SK-N-SH (cell line): ENCODE measurements around the gene GALP. TPM values are rescaled to one million over a fixed set of nuclear protein-coding genes. Genes with fewer than 3 reads are reported as not detected.

Experiments
- CTCF ChIA-PET: fragments of 300-600, 350-600 bp; formaldehyde crosslinking; extraction: SDS; loops from one replicate; lab custom pipeline; 2021; lab: Yijun Ruan, JAX
- POLR2A ChIA-PET: fragments of 350-600 bp; sonication (Branson Sonifier 250); formaldehyde crosslinking; extraction: SDS; loops from one replicate; lab custom pipeline; 2020; ENCODE audit warnings: antibody characterized with exemption, inconsistent platforms; lab: Yijun Ruan, JAX
- DNase-seq: peaks from one replicate; pipeline ENCODE4 v3.0.0; 2012
- H2AFZ ChIP-seq: fragments of 200-600 bp; sonication (generic); 2 replicates; pipeline ENCODE4 v1.8.1; 2016; ENCODE audit warnings: antibody characterized with exemption, mild to moderate bottlenecking, low read depth
- H3F3A ChIP-seq: fragments of 200-600 bp; sonication (generic); replicated peaks from 2 replicates; pipeline ENCODE3; 2016; ENCODE audit warnings: antibody characterized with exemption, mild to moderate bottlenecking; ENCODE audit not compliant: insufficient read depth
- H3K27ac ChIP-seq, 2 experiments: fragments of 200-500 bp in 1 of 2; fragments of 200-600 bp in 1 of 2; sonication (Bioruptor generic) in 1 of 2; sonication (generic), shearing (Covaris generic) in 1 of 2; 2 replicates each; pipeline versions ENCODE4 v1.5.1 to v1.6.1; 2014 to 2016; ENCODE audit warnings: low read depth in 2 of 2, inconsistent platforms in 1 of 2, low read length in 1 of 2, mild to moderate bottlenecking in 1 of 2, mixed read lengths in 1 of 2
- H3K27me3 ChIP-seq: fragments of 200-600 bp; sonication (generic), shearing (Covaris generic); 2 replicates; pipeline ENCODE4 v1.6.1; 2016; ENCODE audit warnings: mixed run types; ENCODE audit not compliant: insufficient read depth
- H3K36me3 ChIP-seq, 2 experiments: fragments of 200-500 bp in 1 of 2; fragments of 200-600 bp in 1 of 2; sonication (Bioruptor generic) in 1 of 2; sonication (generic) in 1 of 2; replicated peaks in 1 of 2; 2 replicates each; pipeline versions ENCODE3 to v1.5.1; 2014 to 2016; ENCODE audit warnings: low read length in 1 of 2, mild to moderate bottlenecking in 1 of 2; ENCODE audit not compliant: insufficient read depth in 2 of 2, control insufficient read depth in 1 of 2
- H3K4me1 ChIP-seq, 2 experiments: fragments of 200-500 bp in 1 of 2; fragments of 200-600 bp in 1 of 2; sonication (Bioruptor generic) in 1 of 2; sonication (generic), shearing (Covaris generic) in 1 of 2; 2 replicates each; pipeline versions ENCODE4 v1.5.1 to v1.6.1; 2014 to 2016; ENCODE audit warnings: low read depth in 1 of 2, low read length in 1 of 2, mixed run types in 1 of 2; ENCODE audit not compliant: insufficient read depth in 2 of 2, control insufficient read depth in 1 of 2
- H3K4me2 ChIP-seq: fragments of 200-600 bp; sonication (generic), shearing (Covaris generic); 2 replicates; pipeline ENCODE4 v1.6.1; 2017; ENCODE audit warnings: mixed run types
- H3K4me3 ChIP-seq, 2 experiments: fragments of 200-500 bp in 1 of 2; fragments of 200-600 bp in 1 of 2; sonication (Bioruptor generic) in 1 of 2; sonication (generic), shearing (Covaris generic) in 1 of 2; 2 replicates each; pipeline versions ENCODE4 v1.5.1 to v1.8.1; 2014 to 2016; ENCODE audit warnings: low read depth in 2 of 2, inconsistent platforms in 1 of 2, low read length in 1 of 2, mild to moderate bottlenecking in 1 of 2, mixed read lengths in 1 of 2, moderate library complexity in 1 of 2
- H3K79me2 ChIP-seq: fragments of 200-600 bp; sonication (generic); 2 replicates; pipeline ENCODE4 v1.8.1; 2017; ENCODE audit warnings: mild to moderate bottlenecking; ENCODE audit not compliant: insufficient read depth
- H3K9ac ChIP-seq: fragments of 200-600 bp; sonication (generic); 2 replicates; pipeline ENCODE4 v1.6.1; 2017; ENCODE audit warnings: mixed run types
- H3K9me2 ChIP-seq: fragments of 200-600 bp; sonication (generic); 2 replicates; pipeline ENCODE4 v1.6.1; 2017; ENCODE audit warnings: mixed run types
- H3K9me3 ChIP-seq: fragments of 200-600 bp; sonication (generic); 2 replicates; pipeline ENCODE4 v1.6.1; 2017; ENCODE audit warnings: mixed run types, mild to moderate bottlenecking, moderate library complexity
- H4K20me1 ChIP-seq: fragments of 200-600 bp; sonication (generic); 2 replicates; pipeline ENCODE4 v1.6.1; 2017; ENCODE audit warnings: mild to moderate bottlenecking, mixed run types; ENCODE audit not compliant: insufficient read depth
- EP300 ChIP-seq, 2 experiments: IDR thresholded peaks; 2 replicates each; pipeline versions ENCODE4 v1.4.0 to v1.6.1; 2012; ENCODE audit warnings: borderline replicate concordance in 1 of 2, low read depth in 1 of 2, low read length in 1 of 2
- EZH2phosphoT487 ChIP-seq: fragments of 200-600 bp; sonication (generic); IDR thresholded peaks from 2 replicates; pipeline ENCODE4 v1.6.1; 2017; ENCODE audit warnings: low read depth, mixed run types, mild to moderate bottlenecking, antibody characterized with exemption, moderate library complexity, borderline replicate concordance
- FOSL2 ChIP-seq: IDR thresholded peaks from 2 replicates; pipeline ENCODE4 v1.4.0; 2012; ENCODE audit warnings: low read depth, mild to moderate bottlenecking, moderate library complexity, borderline replicate concordance
- FOXJ3 ChIP-seq: sonication (generic); formaldehyde crosslinking; IDR thresholded peaks from 2 replicates; pipeline ENCODE4 v1.5.1; 2020; ENCODE audit warnings: mild to moderate bottlenecking, missing genetic modification reagents
- FOXM1 ChIP-seq: IDR thresholded peaks from 2 replicates; pipeline ENCODE4 v1.4.0; 2012; ENCODE audit warnings: low read depth, mild to moderate bottlenecking
- GABPA ChIP-seq: IDR thresholded peaks from 2 replicates; pipeline ENCODE4 v1.4.0; 2012; ENCODE audit warnings: low read depth, mild to moderate bottlenecking
- JUND ChIP-seq: IDR thresholded peaks from 2 replicates; pipeline ENCODE4 v1.4.0; 2012
- MEF2A ChIP-seq: IDR thresholded peaks from 2 replicates; pipeline ENCODE4 v1.4.0; 2012; ENCODE audit warnings: low read depth, borderline replicate concordance
- MXI1 ChIP-seq: IDR thresholded peaks from 2 replicates; pipeline ENCODE4 v1.6.1; 2012; ENCODE audit warnings: mild to moderate bottlenecking, low read depth, low read length, improper control_type of control experiment
- NFIC ChIP-seq: IDR thresholded peaks from 2 replicates; pipeline ENCODE4 v1.4.0; 2012; ENCODE audit warnings: borderline replicate concordance
- NRF1 ChIP-seq: IDR thresholded peaks from 2 replicates; pipeline ENCODE4 v1.6.1; 2012; ENCODE audit warnings: low read depth, mild to moderate bottlenecking, low read length
- POLR2AphosphoS5 ChIP-seq: IDR thresholded peaks from 2 replicates; pipeline ENCODE4 v1.6.1; 2012; ENCODE audit warnings: low read depth, low read length
- RCOR1 ChIP-seq: fragments of 150-350 bp; IDR thresholded peaks from 2 replicates; pipeline ENCODE4 v1.6.1; 2017; ENCODE audit warnings: antibody characterized with exemption, low read length
- RXRA ChIP-seq: IDR thresholded peaks from 2 replicates; pipeline ENCODE4 v1.4.0; 2012; ENCODE audit warnings: low read depth, mild to moderate bottlenecking, borderline replicate concordance
- TAF1 ChIP-seq: IDR thresholded peaks from 2 replicates; pipeline ENCODE4 v1.6.1; 2012; ENCODE audit warnings: low read depth, mild to moderate bottlenecking, low read length, moderate library complexity, borderline replicate concordance
- TCF12 ChIP-seq: IDR thresholded peaks from 2 replicates; pipeline ENCODE4 v1.4.0; 2012
- YY1 ChIP-seq: IDR thresholded peaks from 2 replicates; pipeline ENCODE4 v1.4.0; 2012; ENCODE audit warnings: low read depth, mild to moderate bottlenecking
- WGBS: methylation state at CpG from one replicate; pipeline ENCODE4 v1.1.6; 2017; ENCODE audit warnings: low lambda C conversion rate; 5-methylcytosine and 5-hydroxymethylcytosine counted together
- polyA plus RNA-seq, 3 experiments: library from polyadenylated mRNA; depleted of rRNA; stranded (reverse); fragments of >200 nt; gene quantifications; 2 replicates each; pipeline ENCODE4 v1.2.3, GENCODE V29; 2012
- TF ChIP-seq, protein P1 (sequence below): IDR thresholded peaks from 2 replicates; pipeline ENCODE4 v1.6.1; 2012; ENCODE audit warnings: mild to moderate bottlenecking, low read depth, low read length, moderate library complexity
- TF ChIP-seq, protein P2 (sequence below): IDR thresholded peaks from 2 replicates; pipeline ENCODE4; 2012
- TF ChIP-seq, protein P3 (sequence below): fragments of 200-600 bp; sonication (generic); IDR thresholded peaks from 2 replicates; pipeline ENCODE4 v1.6.1; 2017; ENCODE audit warnings: antibody characterized with exemption, mild to moderate bottlenecking, moderate library complexity
- TF ChIP-seq, protein P4 (sequence below): IDR thresholded peaks from 2 replicates; pipeline ENCODE4 v1.4.0; 2012; ENCODE audit warnings: low read depth, borderline replicate concordance
- TF ChIP-seq, protein P5 (sequence below): fragments of 150-350 bp; IDR thresholded peaks from 2 replicates; pipeline ENCODE4 v1.6.1; 2017; ENCODE audit warnings: antibody characterized with exemption, low read length, low read depth, borderline replicate concordance

Gene GALP
- polyA plus RNA-seq, 1 of the 3 experiments (the other 2 are of a cell fraction) = not detected

DNA sequence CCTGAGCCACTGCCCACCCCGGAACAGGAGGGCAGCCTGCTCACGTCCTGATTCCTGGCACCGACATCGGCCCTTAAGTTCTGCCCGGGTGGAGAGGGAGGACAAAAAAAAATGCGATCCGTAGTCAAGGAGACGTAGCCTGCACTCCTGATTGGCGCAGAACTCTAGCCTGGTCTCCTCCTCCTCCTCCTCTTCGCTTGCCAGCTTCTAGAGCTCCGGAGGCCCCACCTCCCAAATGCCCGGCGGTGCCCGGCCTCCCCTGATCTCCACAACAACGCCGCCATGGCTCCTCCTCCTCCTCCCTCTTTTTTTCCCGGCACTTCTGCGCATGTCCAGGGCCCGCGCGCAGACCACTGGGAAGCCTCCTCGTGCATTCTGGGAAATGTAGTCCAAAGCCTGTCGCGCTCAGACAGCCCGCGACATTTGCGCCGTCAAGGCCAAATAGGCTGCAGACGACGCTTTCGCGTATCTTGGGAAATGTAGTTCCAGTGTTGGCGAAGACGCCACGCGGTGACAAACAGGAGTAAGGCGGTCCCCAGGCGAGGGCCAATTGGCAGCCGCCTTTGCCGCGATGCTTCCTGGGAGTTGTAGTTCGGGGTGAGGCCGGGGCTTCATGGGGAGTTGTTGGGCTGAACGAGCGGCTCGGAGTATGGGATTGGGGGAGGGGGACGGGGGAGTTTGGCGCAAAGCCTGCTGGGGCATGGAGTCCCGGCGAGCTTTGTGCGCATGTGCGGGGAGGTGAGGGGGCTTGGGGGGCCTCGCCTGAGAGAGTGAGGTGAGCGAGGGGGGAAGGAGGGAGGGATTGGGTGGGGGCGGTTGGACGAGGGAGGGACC lies 35.0 kb upstream of the GALP start, which contains the start of gene ZNF444:
ZNF444 (plus strand) TSS at position 705 of the 834 bp plus-strand sequence. CDS start 5,625 bp downstream, outside the sequence.
- under 1% methylated on average over 38 of the region's 56 CpGs for WGBS
- Histone ChIP-seq H3F3A (no peaks in the 10 kb centered on the region), H3K9me2 (no peaks in the 10 kb centered on the region), H3K36me3 (peaks cover 0 to 3% of the 10 kb centered on the region in 2 experiments), H3K79me2 (peaks cover 34% of the 10 kb centered on the region), H3K4me3 (peak within 1 kb of the TSS; percentile 63 to 68), H3K27ac (peak within 1 kb of the TSS; percentile 80 to 83), H3K27me3 (no peaks in the 10 kb centered on the region), H4K20me1 (no peaks in the 10 kb centered on the region), H3K4me1 (peaks cover 7 to 21% of the 10 kb centered on the region in 2 experiments; a peak in 3 of 4 replicates), H2AFZ (peak within 1 kb of the TSS; percentile 88), H3K9me3 (no peaks in the 10 kb centered on the region), H3K9ac (peak within 1 kb of the TSS; percentile 72), H3K4me2 (peak within 1 kb of the TSS; percentile 88)
- DNase-seq = peak; percentile 96
- ChIA-PET POLR2A (interaction anchor here (0.7 to 2.5 kb wide), 2 partner anchors 20 to 21 kb away, joined by 3 to 8 read pairs; no protein-coding TSS in a partner anchor), CTCF (interaction anchor here (0.9 to 1.5 kb wide), 4 partner anchors 9 to 64 kb away, joined by 3 to 4 read pairs (median 3); no protein-coding TSS in a partner anchor)
- TF ChIP-seq, protein P1, sequence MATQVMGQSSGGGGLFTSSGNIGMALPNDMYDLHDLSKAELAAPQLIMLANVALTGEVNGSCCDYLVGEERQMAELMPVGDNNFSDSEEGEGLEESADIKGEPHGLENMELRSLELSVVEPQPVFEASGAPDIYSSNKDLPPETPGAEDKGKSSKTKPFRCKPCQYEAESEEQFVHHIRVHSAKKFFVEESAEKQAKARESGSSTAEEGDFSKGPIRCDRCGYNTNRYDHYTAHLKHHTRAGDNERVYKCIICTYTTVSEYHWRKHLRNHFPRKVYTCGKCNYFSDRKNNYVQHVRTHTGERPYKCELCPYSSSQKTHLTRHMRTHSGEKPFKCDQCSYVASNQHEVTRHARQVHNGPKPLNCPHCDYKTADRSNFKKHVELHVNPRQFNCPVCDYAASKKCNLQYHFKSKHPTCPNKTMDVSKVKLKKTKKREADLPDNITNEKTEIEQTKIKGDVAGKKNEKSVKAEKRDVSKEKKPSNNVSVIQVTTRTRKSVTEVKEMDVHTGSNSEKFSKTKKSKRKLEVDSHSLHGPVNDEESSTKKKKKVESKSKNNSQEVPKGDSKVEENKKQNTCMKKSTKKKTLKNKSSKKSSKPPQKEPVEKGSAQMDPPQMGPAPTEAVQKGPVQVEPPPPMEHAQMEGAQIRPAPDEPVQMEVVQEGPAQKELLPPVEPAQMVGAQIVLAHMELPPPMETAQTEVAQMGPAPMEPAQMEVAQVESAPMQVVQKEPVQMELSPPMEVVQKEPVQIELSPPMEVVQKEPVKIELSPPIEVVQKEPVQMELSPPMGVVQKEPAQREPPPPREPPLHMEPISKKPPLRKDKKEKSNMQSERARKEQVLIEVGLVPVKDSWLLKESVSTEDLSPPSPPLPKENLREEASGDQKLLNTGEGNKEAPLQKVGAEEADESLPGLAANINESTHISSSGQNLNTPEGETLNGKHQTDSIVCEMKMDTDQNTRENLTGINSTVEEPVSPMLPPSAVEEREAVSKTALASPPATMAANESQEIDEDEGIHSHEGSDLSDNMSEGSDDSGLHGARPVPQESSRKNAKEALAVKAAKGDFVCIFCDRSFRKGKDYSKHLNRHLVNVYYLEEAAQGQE = no peak
- TF ChIP-seq MEF2A = no peak
- no peak for TF ChIP-seq FOSL2
- peak; percentile 45; the same call in 1 of the 2 replicates for TF ChIP-seq MXI1
- peak; percentile 88 for TF ChIP-seq YY1
- TF ChIP-seq, protein P2, sequence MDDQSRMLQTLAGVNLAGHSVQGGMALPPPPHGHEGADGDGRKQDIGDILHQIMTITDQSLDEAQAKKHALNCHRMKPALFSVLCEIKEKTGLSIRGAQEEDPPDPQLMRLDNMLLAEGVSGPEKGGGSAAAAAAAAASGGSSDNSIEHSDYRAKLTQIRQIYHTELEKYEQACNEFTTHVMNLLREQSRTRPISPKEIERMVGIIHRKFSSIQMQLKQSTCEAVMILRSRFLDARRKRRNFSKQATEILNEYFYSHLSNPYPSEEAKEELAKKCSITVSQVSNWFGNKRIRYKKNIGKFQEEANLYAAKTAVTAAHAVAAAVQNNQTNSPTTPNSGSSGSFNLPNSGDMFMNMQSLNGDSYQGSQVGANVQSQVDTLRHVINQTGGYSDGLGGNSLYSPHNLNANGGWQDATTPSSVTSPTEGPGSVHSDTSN = no peak; the same call in 1 of the 2 replicates
- TF ChIP-seq EP300 (IDR thresholded peaks at IDR 0.05; ENCODE audit: borderline replicate concordance in 1 of 2, low read depth in 1 of 2, low read length in 1 of 2) = no peak; a peak in 1 of 4 replicates
- TF ChIP-seq NRF1 = peak; percentile 84
- peak; percentile 72 for TF ChIP-seq POLR2AphosphoS5
- TF ChIP-seq, protein P3, sequence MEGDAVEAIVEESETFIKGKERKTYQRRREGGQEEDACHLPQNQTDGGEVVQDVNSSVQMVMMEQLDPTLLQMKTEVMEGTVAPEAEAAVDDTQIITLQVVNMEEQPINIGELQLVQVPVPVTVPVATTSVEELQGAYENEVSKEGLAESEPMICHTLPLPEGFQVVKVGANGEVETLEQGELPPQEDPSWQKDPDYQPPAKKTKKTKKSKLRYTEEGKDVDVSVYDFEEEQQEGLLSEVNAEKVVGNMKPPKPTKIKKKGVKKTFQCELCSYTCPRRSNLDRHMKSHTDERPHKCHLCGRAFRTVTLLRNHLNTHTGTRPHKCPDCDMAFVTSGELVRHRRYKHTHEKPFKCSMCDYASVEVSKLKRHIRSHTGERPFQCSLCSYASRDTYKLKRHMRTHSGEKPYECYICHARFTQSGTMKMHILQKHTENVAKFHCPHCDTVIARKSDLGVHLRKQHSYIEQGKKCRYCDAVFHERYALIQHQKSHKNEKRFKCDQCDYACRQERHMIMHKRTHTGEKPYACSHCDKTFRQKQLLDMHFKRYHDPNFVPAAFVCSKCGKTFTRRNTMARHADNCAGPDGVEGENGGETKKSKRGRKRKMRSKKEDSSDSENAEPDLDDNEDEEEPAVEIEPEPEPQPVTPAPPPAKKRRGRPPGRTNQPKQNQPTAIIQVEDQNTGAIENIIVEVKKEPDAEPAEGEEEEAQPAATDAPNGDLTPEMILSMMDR = no peak
- TF ChIP-seq GABPA = peak; percentile 57
- no peak for TF ChIP-seq JUND
- TF ChIP-seq EZH2phosphoT487 = no peak
- TF ChIP-seq RXRA = no peak
- no peak for TF ChIP-seq RCOR1
- TF ChIP-seq, protein P4, sequence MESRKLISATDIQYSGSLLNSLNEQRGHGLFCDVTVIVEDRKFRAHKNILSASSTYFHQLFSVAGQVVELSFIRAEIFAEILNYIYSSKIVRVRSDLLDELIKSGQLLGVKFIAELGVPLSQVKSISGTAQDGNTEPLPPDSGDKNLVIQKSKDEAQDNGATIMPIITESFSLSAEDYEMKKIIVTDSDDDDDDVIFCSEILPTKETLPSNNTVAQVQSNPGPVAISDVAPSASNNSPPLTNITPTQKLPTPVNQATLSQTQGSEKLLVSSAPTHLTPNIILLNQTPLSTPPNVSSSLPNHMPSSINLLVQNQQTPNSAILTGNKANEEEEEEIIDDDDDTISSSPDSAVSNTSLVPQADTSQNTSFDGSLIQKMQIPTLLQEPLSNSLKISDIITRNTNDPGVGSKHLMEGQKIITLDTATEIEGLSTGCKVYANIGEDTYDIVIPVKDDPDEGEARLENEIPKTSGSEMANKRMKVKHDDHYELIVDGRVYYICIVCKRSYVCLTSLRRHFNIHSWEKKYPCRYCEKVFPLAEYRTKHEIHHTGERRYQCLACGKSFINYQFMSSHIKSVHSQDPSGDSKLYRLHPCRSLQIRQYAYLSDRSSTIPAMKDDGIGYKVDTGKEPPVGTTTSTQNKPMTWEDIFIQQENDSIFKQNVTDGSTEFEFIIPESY = peak; percentile 93
- no peak for TF ChIP-seq NFIC
- TF ChIP-seq, protein P5, sequence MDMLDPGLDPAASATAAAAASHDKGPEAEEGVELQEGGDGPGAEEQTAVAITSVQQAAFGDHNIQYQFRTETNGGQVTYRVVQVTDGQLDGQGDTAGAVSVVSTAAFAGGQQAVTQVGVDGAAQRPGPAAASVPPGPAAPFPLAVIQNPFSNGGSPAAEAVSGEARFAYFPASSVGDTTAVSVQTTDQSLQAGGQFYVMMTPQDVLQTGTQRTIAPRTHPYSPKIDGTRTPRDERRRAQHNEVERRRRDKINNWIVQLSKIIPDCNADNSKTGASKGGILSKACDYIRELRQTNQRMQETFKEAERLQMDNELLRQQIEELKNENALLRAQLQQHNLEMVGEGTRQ = no peak
- peak; percentile 34; the same call in 1 of the 2 replicates for TF ChIP-seq TCF12
- no peak for TF ChIP-seq FOXJ3 (CRISPR knock-in tag)
- TF ChIP-seq TAF1 = 0 out of 2 replicates have a peak, but pooled peaks have one; percentile 15
- TF ChIP-seq FOXM1 = no peak
